Renal cortex interstitium (tissue), 11 donors: Measurements from ENCODE around the gene TBL3. TPM values are rescaled to one million over a fixed set of nuclear protein-coding genes. Genes with fewer than 3 reads are reported as not detected.

ENCODE experiments used
- DNase-seq, 11 donors: peaks; one replicate each; pipeline ENCODE4 v3.0.0-alpha.2; 2013; ENCODE audit warnings: low read depth in 9 of 11, low spot score in 4 of 11; ENCODE audit errors: extremely low read depth in 1 of 11
- polyA plus RNA-seq, 3 donors: library from polyadenylated mRNA; unstranded; fragments of 120-200 nt; gene quantifications; one replicate each; pipeline ENCODE4 v1.2.1, GENCODE V29; 2013; ENCODE audit not compliant: insufficient read length in 3 of 3

The TBL3 gene
- polyA plus RNA-seq, 3 donors, result 28.6 to 44.0 (median 41.6) TPM

- DNase-seq, result no peak
Observed at GRCh38 chr16:1990351-1991134, 18.7 kb downstream of the TBL3 start.

- DNase-seq, result no peak
Observed at GRCh38 chr16:1991135-1991551, 19.3 kb downstream of the TBL3 start.

GRCh38 chr16:1991588-1991947, 19.7 kb downstream of the TBL3 start:
- no peak for DNase-seq

GRCh38 chr16:1991948-1992703, 20.3 kb downstream of the TBL3 start:
- peak in 10 of 11 donors; percentile 69 to 84 (median 79) for DNase-seq

GRCh38 chr16:1992704-1993317, 21.0 kb downstream of the TBL3 start:
- no peak for DNase-seq

GRCh38 chr16:1993731-1994131, 21.9 kb downstream of the TBL3 start:
- DNase-seq, result no peak

- no peak for DNase-seq
Observed at GRCh38 chr16:1997494-1998359, 25.9 kb downstream of the TBL3 start.

GRCh38 chr16:1998360-1998835, 26.5 kb downstream of the TBL3 start:
- no peak for DNase-seq

GRCh38 chr16:1998852-1999801, 27.3 kb downstream of the TBL3 start:
- no peak for DNase-seq

- DNase-seq, result no peak
Observed at GRCh38 chr16:1999866-2000514, 28.1 kb downstream of the TBL3 start.

- DNase-seq, result no peak
Observed at GRCh38 chr16:2001035-2001434, 29.2 kb downstream of the TBL3 start.

GRCh38 chr16:2001456-2002355, 29.9 kb downstream of the TBL3 start:
- DNase-seq, result no peak

- no peak for DNase-seq
Observed at GRCh38 chr16:2002406-2003230, 30.8 kb downstream of the TBL3 start.

GRCh38 chr16:2003231-2003826, 31.5 kb downstream of the TBL3 start:
- DNase-seq, result no peak
